CD4-positive, alpha-beta T cell (primary cell): Measurements from ENCODE around the gene TP53RK. TPM values are rescaled to one million over a fixed set of nuclear protein-coding genes. Genes with fewer than 3 reads are reported as not detected.

Experiments
- ATAC-seq: fragments of 200-7000 bp; cut with Tn5 transposase; one replicate; pipeline ENCODE4 v1.10.0; 2022; ENCODE audit warnings: mild to moderate bottlenecking; ENCODE audit not compliant: poor library complexity
- CTCF ChIA-PET: fragments of 350-600 bp; sonication (Branson Sonifier 250); formaldehyde crosslinking; loops from one replicate; lab custom pipeline; 2021; ENCODE audit warnings: antibody characterized with exemption, inconsistent platforms; lab: Charles Lee
- POLR2A ChIA-PET: fragments of 350-600 bp; sonication (Branson Sonifier 250); formaldehyde crosslinking; loops from one replicate; lab custom pipeline; 2021; ENCODE audit warnings: antibody characterized with exemption, inconsistent platforms; lab: Charles Lee
- DNase-seq, 14 experiments: peaks; one replicate each; pipeline ENCODE4 v3.0.0-alpha.2; 2013 to 2020; ENCODE audit warnings: mixed read lengths in 2 of 14
- H3K27ac ChIP-seq, 2 donors: one replicate each; pipeline versions ENCODE4 v1.5.1 to v1.7.0; 2013; ENCODE audit warnings: low read length in 2 of 2, low read depth in 1 of 2, mild to moderate bottlenecking in 1 of 2
- H3K27me3 ChIP-seq, 2 experiments: 1 replicate in 1 of 2; 2 replicates in 1 of 2; pipeline versions ENCODE4 v1.6.1 to v1.7.0; 2013; ENCODE audit warnings: low read length in 2 of 2, control low read depth in 1 of 2, mild to moderate bottlenecking in 1 of 2, moderate library complexity in 1 of 2; ENCODE audit not compliant: insufficient read depth in 2 of 2, control insufficient read depth in 1 of 2
- H3K36me3 ChIP-seq: one replicate; pipeline ENCODE4 v1.6.1; 2013; ENCODE audit warnings: low read length, control low read depth; ENCODE audit not compliant: insufficient read depth
- H3K4me1 ChIP-seq: one replicate; pipeline ENCODE4 v1.6.1; 2013; ENCODE audit warnings: low read length, control low read depth; ENCODE audit not compliant: insufficient read depth
- H3K4me3 ChIP-seq: one replicate; pipeline ENCODE4 v1.5.1; 2013; ENCODE audit warnings: mild to moderate bottlenecking, low read length, moderate library complexity
- H3K9me3 ChIP-seq, 2 experiments: 1 replicate in 1 of 2; 2 replicates in 1 of 2; pipeline versions ENCODE4 v1.6.1 to v1.7.0; 2013; ENCODE audit warnings: low read length in 2 of 2, mild to moderate bottlenecking in 2 of 2, control low read depth in 1 of 2, moderate library complexity in 1 of 2; ENCODE audit not compliant: control insufficient read depth in 1 of 2, insufficient read depth in 1 of 2
- H3K27ac Mint-ChIP-seq: one replicate; pipeline ENCODE4 v1.8.0; 2020; ENCODE audit warnings: mixed read lengths
- H3K27me3 Mint-ChIP-seq: one replicate; pipeline ENCODE4 v1.8.0; 2021; ENCODE audit warnings: mixed read lengths
- H3K36me3 Mint-ChIP-seq: one replicate; pipeline ENCODE4 v1.8.0; 2021; ENCODE audit warnings: low read depth, mixed read lengths
- H3K4me1 Mint-ChIP-seq: one replicate; pipeline ENCODE4 v1.8.0; 2021; ENCODE audit warnings: low read depth, mixed read lengths
- H3K4me3 Mint-ChIP-seq: one replicate; pipeline ENCODE4 v1.8.0; 2020; ENCODE audit warnings: mild to moderate bottlenecking, mixed read lengths
- H3K9me3 Mint-ChIP-seq: one replicate; pipeline ENCODE4 v1.8.0; 2020; ENCODE audit warnings: mixed read lengths
- intact Hi-C, 2 experiments: fragments of 100-400 bp; cut with DNase I in 1 of 2; cut with micrococcal nuclease in 1 of 2; formaldehyde crosslinking; loops; one replicate each; pipeline versions ENCODE4 v1.15.1 to v1.9.0; 2023 to 2025; cut with DNase I, micrococcal nuclease
- total RNA-seq, 174 experiments: library from RNA in 2 of 174; stranded (reverse) in 2 of 174; gene quantifications; one replicate each; pipeline ENCODE4 v1.2.3 and lab custom pipeline; 2021 to 2026
- TF ChIP-seq, protein P1 (sequence below): fragments of 200-600 bp; IDR thresholded peaks from one replicate; pipeline ENCODE4 v1.8.0; 2022; ENCODE audit warnings: antibody characterized with exemption, mild to moderate bottlenecking

The TP53RK gene
- total RNA-seq, 2 experiments from 2014 or later: 3.9 to 4.5 TPM

- Mint-ChIP-seq H3K36me3 (no peaks in the 10 kb centered on the region), H3K27me3 (peaks cover 71% of the 10 kb centered on the region), H3K27ac (no peak overlapping the region), H3K4me3 (no peak overlapping the region), H3K4me1 (peaks cover 11% of the 10 kb centered on the region), H3K9me3 (peaks cover 3% of the 10 kb centered on the region)
- no peak for ATAC-seq
- H3K27ac ChIP-seq: no peak overlapping the region
- POLR2A ChIA-PET: no interaction called here
- TF ChIP-seq, protein P1, sequence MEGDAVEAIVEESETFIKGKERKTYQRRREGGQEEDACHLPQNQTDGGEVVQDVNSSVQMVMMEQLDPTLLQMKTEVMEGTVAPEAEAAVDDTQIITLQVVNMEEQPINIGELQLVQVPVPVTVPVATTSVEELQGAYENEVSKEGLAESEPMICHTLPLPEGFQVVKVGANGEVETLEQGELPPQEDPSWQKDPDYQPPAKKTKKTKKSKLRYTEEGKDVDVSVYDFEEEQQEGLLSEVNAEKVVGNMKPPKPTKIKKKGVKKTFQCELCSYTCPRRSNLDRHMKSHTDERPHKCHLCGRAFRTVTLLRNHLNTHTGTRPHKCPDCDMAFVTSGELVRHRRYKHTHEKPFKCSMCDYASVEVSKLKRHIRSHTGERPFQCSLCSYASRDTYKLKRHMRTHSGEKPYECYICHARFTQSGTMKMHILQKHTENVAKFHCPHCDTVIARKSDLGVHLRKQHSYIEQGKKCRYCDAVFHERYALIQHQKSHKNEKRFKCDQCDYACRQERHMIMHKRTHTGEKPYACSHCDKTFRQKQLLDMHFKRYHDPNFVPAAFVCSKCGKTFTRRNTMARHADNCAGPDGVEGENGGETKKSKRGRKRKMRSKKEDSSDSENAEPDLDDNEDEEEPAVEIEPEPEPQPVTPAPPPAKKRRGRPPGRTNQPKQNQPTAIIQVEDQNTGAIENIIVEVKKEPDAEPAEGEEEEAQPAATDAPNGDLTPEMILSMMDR: no peak
- H3K4me3 ChIP-seq: no peak overlapping the region
- CTCF ChIA-PET: no interaction called here
- H3K4me1 ChIP-seq: peaks cover 6% of the 10 kb centered on the region
- no peaks in the 10 kb centered on the region for H3K36me3 ChIP-seq
- DNase-seq: no peak
- intact Hi-C loops: no loop called here
- H3K9me3 ChIP-seq: peaks cover 7 to 8% of the 10 kb centered on the region in 2 experiments
- peaks cover 29 to 49% of the 10 kb centered on the region in 2 experiments for H3K27me3 ChIP-seq
These were observed 17.0 kb upstream of the TP53RK start for GRCh38 chr20:46706242-46706641.

- H3K9me3 Mint-ChIP-seq: peaks cover 3% of the 10 kb centered on the region
- ATAC-seq (no peak), DNase-seq (no peak)
- H3K27me3 Mint-ChIP-seq: peaks cover 70% of the 10 kb centered on the region
- ChIA-PET CTCF (no interaction called here), POLR2A (no interaction called here)
- intact Hi-C loops: no loop called here
- Histone ChIP-seq H3K9me3 (peaks cover 0 to 8% of the 10 kb centered on the region in 2 experiments), H3K4me1 (peaks cover 6% of the 10 kb centered on the region), H3K27ac (no peak overlapping the region), H3K36me3 (no peaks in the 10 kb centered on the region), H3K27me3 (peaks cover 24 to 42% of the 10 kb centered on the region in 2 experiments), H3K4me3 (no peak overlapping the region)
- no peaks in the 10 kb centered on the region for H3K36me3 Mint-ChIP-seq
- TF ChIP-seq, protein P1: no peak
- no peak overlapping the region for H3K27ac Mint-ChIP-seq
- peaks cover 10% of the 10 kb centered on the region for H3K4me1 Mint-ChIP-seq
- no peak overlapping the region for H3K4me3 Mint-ChIP-seq
These were observed 16.1 kb upstream of the TP53RK start for GRCh38 chr20:46705378-46705729.

- peaks cover 70% of the 10 kb centered on the region for H3K27me3 Mint-ChIP-seq
- CTCF ChIA-PET: no interaction called here
- H3K27ac Mint-ChIP-seq: no peak overlapping the region
- TF ChIP-seq, protein P1: no peak
- no peaks in the 10 kb centered on the region for H3K36me3 ChIP-seq
- POLR2A ChIA-PET: no interaction called here
- intact Hi-C loops: no loop called here
- peaks cover 19 to 42% of the 10 kb centered on the region in 2 experiments for H3K27me3 ChIP-seq
- ATAC-seq (no peak), DNase-seq (no peak)
- peaks cover 3% of the 10 kb centered on the region for H3K4me1 ChIP-seq
- H3K4me3 ChIP-seq: no peak overlapping the region
- no peak overlapping the region for H3K4me3 Mint-ChIP-seq
- H3K36me3 Mint-ChIP-seq: no peaks in the 10 kb centered on the region
- H3K9me3 Mint-ChIP-seq: peaks cover 3% of the 10 kb centered on the region
- H3K4me1 Mint-ChIP-seq: peaks cover 5% of the 10 kb centered on the region
- no peak overlapping the region for H3K27ac ChIP-seq
- peaks cover 0 to 8% of the 10 kb centered on the region in 2 experiments for H3K9me3 ChIP-seq
These were observed 15.6 kb upstream of the TP53RK start for GRCh38 chr20:46704714-46705377.
